ENCODE data around the gene CYP26A1. TPM values are rescaled to one million over a fixed set of nuclear protein-coding genes. Genes with fewer than 3 reads are reported as not detected.

The CYP26A1 gene
- not detected for polyA plus RNA-seq

- H3K9me3 Mint-ChIP-seq: no peaks in the 10 kb centered on the region
- peaks cover 60% of the 10 kb centered on the region for H3K27me3 Mint-ChIP-seq
- H3K27ac Mint-ChIP-seq: peak within 1 kb of the TSS in 2 of 3 donors; percentile 42 to 78
- no peaks in the 10 kb centered on the region for H3K36me3 Mint-ChIP-seq
- H3K4me3 Mint-ChIP-seq: peak within 1 kb of the TSS; percentile 79 to 95 (median 90)
- peaks cover 11 to 28% (median 23%) of the 10 kb centered on the region in 3 donors for H3K4me1 Mint-ChIP-seq
These were observed at the start of gene CYP26A1 for GRCh38 chr10:93073539-93074146. Gene CYP26A1, plus strand, starts transcription at chr10:93073893. Its CDS starts 42 bp downstream, at chr10:93073935.

GRCh38 chr10:93026072-93026471, 47.6 kb upstream of the CYP26A1 start:
- H3K27me3 Mint-ChIP-seq: no peaks in the 10 kb centered on the region

GRCh38 chr10:93027508-93027907, 46.2 kb upstream of the CYP26A1 start:
- H3K4me3 Mint-ChIP-seq: no peak overlapping the region
- H3K27me3 Mint-ChIP-seq: no peaks in the 10 kb centered on the region
- no peak overlapping the region for H3K27ac Mint-ChIP-seq
- H3K9me3 Mint-ChIP-seq: no peaks in the 10 kb centered on the region
- H3K4me1 Mint-ChIP-seq: no peaks in the 10 kb centered on the region
- peaks cover 13% of the 10 kb centered on the region for H3K36me3 Mint-ChIP-seq

More at GRCh38 chr10:93026072-93026471, 47.6 kb upstream of the CYP26A1 start:
- H3K27ac Mint-ChIP-seq: no peak overlapping the region
- peaks cover 13% of the 10 kb centered on the region for H3K36me3 Mint-ChIP-seq
- no peaks in the 10 kb centered on the region for H3K9me3 Mint-ChIP-seq
- no peaks in the 10 kb centered on the region for H3K4me1 Mint-ChIP-seq
- no peak overlapping the region for H3K4me3 Mint-ChIP-seq

- Mint-ChIP-seq H3K9me3 (no peaks in the 10 kb centered on the region), H3K4me3 (no peak overlapping the region), H3K4me1 (no peaks in the 10 kb centered on the region), H3K27me3 (no peaks in the 10 kb centered on the region), H3K36me3 (peaks cover 15% of the 10 kb centered on the region), H3K27ac (no peak overlapping the region)
These were observed 44.8 kb upstream of the CYP26A1 start for GRCh38 chr10:93028883-93029282.

- Mint-ChIP-seq H3K4me3 (no peak overlapping the region), H3K4me1 (no peaks in the 10 kb centered on the region), H3K36me3 (peaks cover 14% of the 10 kb centered on the region)
These were observed 43.3 kb upstream of the CYP26A1 start for GRCh38 chr10:93030409-93030808.

GRCh38 chr10:93032105-93032808, 41.4 kb upstream of the CYP26A1 start:
- H3K4me3 Mint-ChIP-seq: no peak overlapping the region
- no peaks in the 10 kb centered on the region for H3K27me3 Mint-ChIP-seq
- H3K27ac Mint-ChIP-seq: peak overlapping the region in 1 of 3 donors; percentile 69
- no peaks in the 10 kb centered on the region for H3K9me3 Mint-ChIP-seq
- peaks cover 6% of the 10 kb centered on the region for H3K36me3 Mint-ChIP-seq
- no peaks in the 10 kb centered on the region for H3K4me1 Mint-ChIP-seq

More at GRCh38 chr10:93030409-93030808, 43.3 kb upstream of the CYP26A1 start:
- H3K27me3 Mint-ChIP-seq: no peaks in the 10 kb centered on the region
- no peaks in the 10 kb centered on the region for H3K9me3 Mint-ChIP-seq
- H3K27ac Mint-ChIP-seq: no peak overlapping the region

GRCh38 chr10:93032809-93033137, 40.9 kb upstream of the CYP26A1 start:
- no peaks in the 10 kb centered on the region for H3K9me3 Mint-ChIP-seq
- H3K4me3 Mint-ChIP-seq: no peak overlapping the region
- no peak overlapping the region for H3K27ac Mint-ChIP-seq
- H3K4me1 Mint-ChIP-seq: no peaks in the 10 kb centered on the region
- peaks cover 3% of the 10 kb centered on the region for H3K36me3 Mint-ChIP-seq
- H3K27me3 Mint-ChIP-seq: no peaks in the 10 kb centered on the region

- Mint-ChIP-seq H3K36me3 (peaks cover 3% of the 10 kb centered on the region), H3K4me3 (no peak overlapping the region), H3K4me1 (peaks cover 0 to under 1% (median 0%) of the 10 kb centered on the region in 3 donors), H3K27me3 (no peaks in the 10 kb centered on the region), H3K27ac (no peak overlapping the region), H3K9me3 (no peaks in the 10 kb centered on the region)
These were observed 39.3 kb upstream of the CYP26A1 start for GRCh38 chr10:93034426-93034825.

GRCh38 chr10:93039110-93039509, 34.6 kb upstream of the CYP26A1 start:
- Mint-ChIP-seq H3K4me1 (peaks cover 2 to 5% (median 5%) of the 10 kb centered on the region in 3 donors), H3K4me3 (no peak overlapping the region), H3K27ac (no peak overlapping the region), H3K27me3 (no peaks in the 10 kb centered on the region), H3K36me3 (peaks cover 12% of the 10 kb centered on the region), H3K9me3 (no peaks in the 10 kb centered on the region)

- H3K27me3 Mint-ChIP-seq: no peaks in the 10 kb centered on the region
- H3K9me3 Mint-ChIP-seq: no peaks in the 10 kb centered on the region
- peaks cover 2 to 5% (median 5%) of the 10 kb centered on the region in 3 donors for H3K4me1 Mint-ChIP-seq
- peaks cover 13% of the 10 kb centered on the region for H3K36me3 Mint-ChIP-seq
- no peak overlapping the region for H3K4me3 Mint-ChIP-seq
- H3K27ac Mint-ChIP-seq: peak overlapping the region in 1 of 3 donors; percentile 59
These were observed 34.0 kb upstream of the CYP26A1 start for GRCh38 chr10:93039721-93040120.

GRCh38 chr10:93054486-93054885, 19.2 kb upstream of the CYP26A1 start:
- Mint-ChIP-seq H3K9me3 (no peaks in the 10 kb centered on the region), H3K27ac (no peak overlapping the region), H3K4me1 (no peaks in the 10 kb centered on the region), H3K27me3 (no peaks in the 10 kb centered on the region), H3K36me3 (peaks cover 15% of the 10 kb centered on the region), H3K4me3 (no peak overlapping the region)

GRCh38 chr10:93058139-93058538, 15.6 kb upstream of the CYP26A1 start:
- Mint-ChIP-seq H3K27me3 (peaks cover 14% of the 10 kb centered on the region), H3K4me1 (peaks cover 6 to 10% (median 10%) of the 10 kb centered on the region in 3 donors), H3K36me3 (peaks cover 15% of the 10 kb centered on the region), H3K4me3 (no peak overlapping the region), H3K9me3 (no peaks in the 10 kb centered on the region), H3K27ac (no peak overlapping the region)

- Mint-ChIP-seq H3K4me1 (peaks cover 9 to 15% (median 15%) of the 10 kb centered on the region in 3 donors), H3K27me3 (peaks cover 29% of the 10 kb centered on the region), H3K36me3 (peaks cover 15% of the 10 kb centered on the region), H3K9me3 (no peaks in the 10 kb centered on the region), H3K27ac (peak within 1 kb of the TSS in 2 of 3 donors; percentile 63 to 87), H3K4me3 (peak within 1 kb of the TSS; percentile 66 to 93 (median 82))
These were observed 13.5 kb upstream of the CYP26A1 start, which contains the start of gene CYP26C1 for GRCh38 chr10:93059975-93060886. Gene CYP26C1, plus strand, starts transcription at chr10:93060798. Its CDS starts 466 bp downstream, at chr10:93061264.

- Mint-ChIP-seq H3K27me3 (peaks cover 35% of the 10 kb centered on the region), H3K36me3 (peaks cover 15% of the 10 kb centered on the region), H3K4me1 (peaks cover 12 to 19% (median 19%) of the 10 kb centered on the region in 3 donors), H3K9me3 (no peaks in the 10 kb centered on the region), H3K4me3 (peak overlapping the region in 1 of 4 donors; percentile 89), H3K27ac (peak overlapping the region in 2 of 3 donors; percentile 63 to 87)
These were observed 12.7 kb upstream of the CYP26A1 start for GRCh38 chr10:93060887-93061593.
